ENCODE results near the gene HEPHL1. TPM values are rescaled to one million over a fixed set of nuclear protein-coding genes. Genes with fewer than 3 reads are reported as not detected.

HEPHL1 gene
- total RNA-seq, 1 donor from 2014 or later, result not detected

DNA sequence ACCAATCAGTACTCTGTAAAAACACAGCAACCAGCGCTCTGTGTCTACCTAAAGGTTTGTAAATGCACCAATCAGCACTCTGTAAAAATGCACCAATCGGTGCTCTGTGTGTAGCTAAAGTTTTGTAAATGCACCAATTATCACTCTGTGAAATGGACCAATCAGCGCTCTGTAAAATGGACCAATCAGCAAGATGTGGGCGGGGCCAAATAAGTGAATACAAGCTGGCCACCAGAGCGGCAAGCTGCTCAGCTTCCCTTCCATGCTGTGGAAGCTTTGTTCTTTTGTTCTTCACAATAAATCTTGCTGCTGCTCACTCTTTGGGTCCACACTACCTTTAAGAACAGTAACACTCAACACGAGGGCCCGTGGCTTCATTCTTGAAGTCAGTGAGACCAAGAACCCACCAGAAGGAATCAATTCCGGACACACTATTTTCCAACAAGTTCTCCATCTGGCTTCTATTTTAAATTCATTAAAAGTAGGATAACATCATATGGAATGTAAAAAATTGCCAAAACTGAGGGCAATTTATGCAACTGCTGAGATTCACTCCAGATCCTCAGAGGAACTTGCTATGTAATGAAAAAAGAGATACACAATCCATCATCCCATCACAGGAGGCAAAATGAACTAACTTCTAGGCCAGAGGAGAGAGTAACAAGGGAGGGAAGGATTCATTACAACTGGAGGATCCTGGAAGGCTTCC, 104.4 kb downstream of the HEPHL1 start:
- no peaks in the 10 kb centered on the region for H3K9me3 Mint-ChIP-seq (ENCODE audit: low read depth)
- H3K27me3 Mint-ChIP-seq (ENCODE audit: low read depth), result no peaks in the 10 kb centered on the region
- H3K4me3 Mint-ChIP-seq (ENCODE audit: unreplicated experiment), result no peak overlapping the region
- no peak for TF ChIP-seq CTCF (IDR thresholded peaks at IDR 0.05)
- peaks cover 12% of the 10 kb centered on the region for H3K4me1 Mint-ChIP-seq (ENCODE audit: low read depth)
- DNase-seq (ENCODE audit: low spot score), result no peak
- no peak overlapping the region for H3K27ac Mint-ChIP-seq (ENCODE audit: unreplicated experiment)
- no peaks in the 10 kb centered on the region for H3K36me3 Mint-ChIP-seq (ENCODE audit: low read depth)

DNA sequence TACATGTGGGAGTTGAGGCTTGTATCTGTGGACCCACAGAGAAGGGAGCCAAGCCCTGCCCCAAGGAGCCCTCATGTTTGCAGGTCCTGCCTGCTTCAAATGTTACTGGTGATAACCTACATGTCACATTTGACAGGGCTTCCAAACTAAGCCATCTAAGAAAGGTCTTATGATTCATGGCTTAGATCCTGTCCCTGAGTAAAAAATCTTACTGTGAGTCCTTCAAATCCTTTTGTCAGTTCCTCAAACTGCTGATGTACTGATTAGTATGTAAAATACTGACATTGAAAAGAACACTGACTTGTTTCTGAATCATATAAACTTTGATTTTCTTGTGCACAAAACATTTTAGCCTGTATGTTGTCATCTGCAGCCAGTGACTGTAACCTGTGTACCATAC, 106.5 kb downstream of the HEPHL1 start:
- H3K36me3 Mint-ChIP-seq (ENCODE audit: low read depth), result no peaks in the 10 kb centered on the region

DNA sequence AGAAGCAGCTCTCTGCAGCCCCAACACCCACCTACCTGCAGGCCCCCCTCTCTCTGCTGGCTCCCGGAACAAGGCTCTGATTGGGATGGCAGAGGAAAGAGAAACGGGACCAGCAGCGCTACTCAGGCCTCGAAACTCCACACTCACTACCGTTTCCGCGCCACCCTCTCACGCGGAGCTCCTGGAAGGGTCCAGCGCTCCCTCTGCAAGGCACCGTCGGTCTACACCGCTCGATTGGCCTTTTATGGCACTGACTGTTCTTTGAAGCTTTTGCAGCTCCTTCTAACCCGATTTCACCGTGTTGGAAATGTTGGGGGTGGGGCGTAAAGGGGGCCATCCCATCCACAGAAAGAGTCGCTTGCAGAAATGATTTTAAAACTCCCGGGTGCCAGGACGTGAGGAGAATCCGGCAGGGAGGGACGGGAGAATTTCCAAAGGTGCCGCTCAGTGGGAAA, 107.2 kb downstream of the HEPHL1 start:
- Mint-ChIP-seq H3K4me3 (ENCODE audit: unreplicated experiment) (no peak overlapping the region), H3K36me3 (ENCODE audit: low read depth) (no peaks in the 10 kb centered on the region), H3K9me3 (ENCODE audit: low read depth) (no peaks in the 10 kb centered on the region), H3K27me3 (ENCODE audit: low read depth) (no peaks in the 10 kb centered on the region), H3K27ac (ENCODE audit: unreplicated experiment) (peak overlapping the region; percentile 89), H3K4me1 (ENCODE audit: low read depth) (peaks cover 17% of the 10 kb centered on the region)
- DNase-seq (ENCODE audit: low spot score), result no peak
- no peak for TF ChIP-seq CTCF (IDR thresholded peaks at IDR 0.05)

More for the DNA sequence above, 106.5 kb downstream of the HEPHL1 start:
- no peaks in the 10 kb centered on the region for H3K27me3 Mint-ChIP-seq (ENCODE audit: low read depth)
- peaks cover 12% of the 10 kb centered on the region for H3K4me1 Mint-ChIP-seq (ENCODE audit: low read depth)
- peak overlapping the region; percentile 89 for H3K27ac Mint-ChIP-seq (ENCODE audit: unreplicated experiment)
- H3K4me3 Mint-ChIP-seq (ENCODE audit: unreplicated experiment), result no peak overlapping the region
- no peak for TF ChIP-seq CTCF (IDR thresholded peaks at IDR 0.05)
- DNase-seq (ENCODE audit: low spot score), result no peak
- H3K9me3 Mint-ChIP-seq (ENCODE audit: low read depth), result no peaks in the 10 kb centered on the region

DNA sequence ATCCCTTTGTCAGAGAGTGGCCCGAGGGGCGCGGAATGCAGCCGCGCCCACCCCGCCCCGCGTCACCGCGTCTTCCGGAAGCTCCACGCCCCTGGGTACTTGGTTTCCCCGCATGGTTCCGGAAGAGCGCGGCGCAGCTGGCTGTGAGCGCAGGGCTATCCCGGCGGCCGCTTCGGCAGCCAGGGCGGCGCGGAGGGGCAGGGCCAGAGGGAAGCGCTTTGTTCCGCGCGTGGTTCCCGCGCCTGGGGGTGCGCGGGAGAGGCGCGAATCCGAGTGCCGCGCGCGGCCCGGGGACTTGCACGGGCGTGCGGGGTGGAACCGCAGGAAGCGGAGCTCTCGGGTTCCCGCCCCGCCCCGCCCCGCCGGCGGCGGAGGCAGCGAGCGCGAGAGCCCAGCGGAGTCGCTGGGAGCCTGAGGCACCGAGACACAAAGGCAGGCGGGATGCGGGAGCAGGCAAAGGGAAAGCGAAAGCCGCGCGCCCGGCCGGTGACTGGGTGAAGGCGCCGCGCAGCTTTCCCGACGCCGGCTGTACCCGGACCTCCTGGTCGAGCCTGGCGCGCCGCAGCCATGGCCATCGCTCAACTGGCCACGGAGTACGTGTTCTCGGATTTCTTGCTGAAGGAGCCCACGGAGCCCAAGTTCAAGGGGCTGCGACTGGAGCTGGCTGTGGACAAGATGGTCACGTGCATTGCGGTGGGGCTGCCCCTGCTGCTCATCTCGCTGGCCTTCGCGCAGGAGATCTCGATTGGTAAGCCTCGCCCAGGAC, 107.8 kb downstream of the HEPHL1 start, which contains the start of gene PANX1:
Gene PANX1 (plus strand): TSS at position 96 of the 766 bp plus-strand sequence. CDS start 472 bp downstream, at position 568.
- no peaks in the 10 kb centered on the region for H3K27me3 Mint-ChIP-seq (ENCODE audit: low read depth)
- H3K4me3 Mint-ChIP-seq (ENCODE audit: unreplicated experiment), result no peak within 1 kb of the TSS
- no peaks in the 10 kb centered on the region for H3K36me3 Mint-ChIP-seq (ENCODE audit: low read depth)
- no peaks in the 10 kb centered on the region for H3K9me3 Mint-ChIP-seq (ENCODE audit: low read depth)
- TF ChIP-seq CTCF (IDR thresholded peaks at IDR 0.05), result no peak
- DNase-seq (ENCODE audit: low spot score), result no peak
- H3K4me1 Mint-ChIP-seq (ENCODE audit: low read depth), result peaks cover 24% of the 10 kb centered on the region
- H3K27ac Mint-ChIP-seq (ENCODE audit: unreplicated experiment), result peak within 1 kb of the TSS; percentile 89

GRCh38 chr11:94129512-94130297, 108.6 kb downstream of the HEPHL1 start:
- H3K27ac Mint-ChIP-seq (ENCODE audit: unreplicated experiment), result no peak overlapping the region
- no peaks in the 10 kb centered on the region for H3K9me3 Mint-ChIP-seq (ENCODE audit: low read depth)
- TF ChIP-seq CTCF (IDR thresholded peaks at IDR 0.05), result no peak
- no peaks in the 10 kb centered on the region for H3K27me3 Mint-ChIP-seq (ENCODE audit: low read depth)
- peaks cover 30% of the 10 kb centered on the region for H3K4me1 Mint-ChIP-seq (ENCODE audit: low read depth)
- no peaks in the 10 kb centered on the region for H3K36me3 Mint-ChIP-seq (ENCODE audit: low read depth)
- DNase-seq (ENCODE audit: low spot score), result no peak
- no peak overlapping the region for H3K4me3 Mint-ChIP-seq (ENCODE audit: unreplicated experiment)

Data from chondrocyte (in vitro differentiated cells).